Glutamatergic neuron (in vitro differentiated cells): ENCODE data around the gene ANKRD63. TPM values are rescaled to one million over a fixed set of nuclear protein-coding genes. Genes with fewer than 3 reads are reported as not detected.

Source experiments
- DNase-seq: peaks from one replicate; pipeline ENCODE4 v3.0.0; 2022
- H3K27ac Mint-ChIP-seq: one replicate; pipeline ENCODE4 v1.8.0; 2020; ENCODE audit warnings: mild to moderate bottlenecking, mixed read lengths, inconsistent platforms; ENCODE audit not compliant: unreplicated experiment
- H3K27me3 Mint-ChIP-seq: one replicate; pipeline ENCODE4 v1.8.0; 2020; ENCODE audit warnings: mild to moderate bottlenecking, moderate library complexity, mixed read lengths, inconsistent platforms; ENCODE audit not compliant: unreplicated experiment
- H3K36me3 Mint-ChIP-seq: one replicate; pipeline ENCODE4 v1.8.0; 2020; ENCODE audit warnings: mild to moderate bottlenecking, mixed read lengths, inconsistent platforms; ENCODE audit not compliant: unreplicated experiment
- H3K4me1 Mint-ChIP-seq: one replicate; pipeline ENCODE4 v1.8.0; 2020; ENCODE audit warnings: mild to moderate bottlenecking, low read depth, mixed read lengths, inconsistent platforms; ENCODE audit not compliant: unreplicated experiment
- H3K4me3 Mint-ChIP-seq: one replicate; pipeline ENCODE4 v1.8.0; 2020; ENCODE audit warnings: mild to moderate bottlenecking, mixed read lengths, inconsistent platforms; ENCODE audit not compliant: unreplicated experiment
- H3K9me3 Mint-ChIP-seq: one replicate; pipeline ENCODE4 v1.8.0; 2020; ENCODE audit warnings: mild to moderate bottlenecking, moderate library complexity, mixed read lengths, inconsistent platforms; ENCODE audit not compliant: unreplicated experiment
- total RNA-seq: library from RNA; stranded (reverse); fragmentation: NEBNext Ultra II Directional; extraction: Animal tissue kit (Norgen Biotek cat#: 25700); gene quantifications from one replicate; pipeline ENCODE4 v1.2.1, GENCODE V29; 2021; ENCODE audit not compliant: unreplicated experiment
- TF ChIP-seq, protein P1 (sequence below): fragments of 200-600 bp; sonication (generic); IDR thresholded peaks from one replicate; pipeline ENCODE4 v1.5.0; 2021; ENCODE audit not compliant: partially characterized antibody, unreplicated experiment

Gene ANKRD63
- total RNA-seq, 1 donor from 2014 or later: not detected

DNA sequence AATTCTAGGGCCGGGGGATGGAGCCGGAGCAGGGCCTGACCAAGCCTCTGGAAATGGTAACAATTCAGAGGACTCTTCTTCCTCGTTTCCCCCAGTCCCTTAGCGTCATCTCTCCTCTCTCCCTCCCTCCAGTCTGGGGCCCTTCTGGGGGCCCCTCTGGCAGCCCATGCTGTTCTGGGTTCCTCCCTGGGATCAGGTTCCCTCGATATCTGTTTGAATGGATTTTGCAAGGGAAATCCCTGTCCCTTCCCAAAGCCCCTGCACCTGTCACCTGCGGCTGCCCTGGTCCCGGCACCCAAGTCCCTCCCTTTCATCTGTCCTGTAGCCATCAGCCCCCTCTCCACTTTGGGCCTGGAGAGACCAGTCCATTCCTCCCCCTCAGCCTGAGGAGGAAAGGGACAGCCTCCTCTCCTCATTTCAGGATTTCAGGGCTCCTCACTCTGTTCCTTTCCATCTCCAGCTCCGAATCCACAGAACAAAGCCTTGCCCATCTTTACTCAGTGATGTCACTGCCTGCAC, 26.5 kb upstream of the ANKRD63 start:
- Mint-ChIP-seq H3K27me3 (peaks cover 8% of the 10 kb centered on the region), H3K9me3 (no peaks in the 10 kb centered on the region), H3K4me1 (no peaks in the 10 kb centered on the region), H3K4me3 (no peak overlapping the region), H3K36me3 (no peaks in the 10 kb centered on the region), H3K27ac (no peak overlapping the region)
- TF ChIP-seq, protein P1, sequence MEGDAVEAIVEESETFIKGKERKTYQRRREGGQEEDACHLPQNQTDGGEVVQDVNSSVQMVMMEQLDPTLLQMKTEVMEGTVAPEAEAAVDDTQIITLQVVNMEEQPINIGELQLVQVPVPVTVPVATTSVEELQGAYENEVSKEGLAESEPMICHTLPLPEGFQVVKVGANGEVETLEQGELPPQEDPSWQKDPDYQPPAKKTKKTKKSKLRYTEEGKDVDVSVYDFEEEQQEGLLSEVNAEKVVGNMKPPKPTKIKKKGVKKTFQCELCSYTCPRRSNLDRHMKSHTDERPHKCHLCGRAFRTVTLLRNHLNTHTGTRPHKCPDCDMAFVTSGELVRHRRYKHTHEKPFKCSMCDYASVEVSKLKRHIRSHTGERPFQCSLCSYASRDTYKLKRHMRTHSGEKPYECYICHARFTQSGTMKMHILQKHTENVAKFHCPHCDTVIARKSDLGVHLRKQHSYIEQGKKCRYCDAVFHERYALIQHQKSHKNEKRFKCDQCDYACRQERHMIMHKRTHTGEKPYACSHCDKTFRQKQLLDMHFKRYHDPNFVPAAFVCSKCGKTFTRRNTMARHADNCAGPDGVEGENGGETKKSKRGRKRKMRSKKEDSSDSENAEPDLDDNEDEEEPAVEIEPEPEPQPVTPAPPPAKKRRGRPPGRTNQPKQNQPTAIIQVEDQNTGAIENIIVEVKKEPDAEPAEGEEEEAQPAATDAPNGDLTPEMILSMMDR: no peak
- no peak for DNase-seq

DNA sequence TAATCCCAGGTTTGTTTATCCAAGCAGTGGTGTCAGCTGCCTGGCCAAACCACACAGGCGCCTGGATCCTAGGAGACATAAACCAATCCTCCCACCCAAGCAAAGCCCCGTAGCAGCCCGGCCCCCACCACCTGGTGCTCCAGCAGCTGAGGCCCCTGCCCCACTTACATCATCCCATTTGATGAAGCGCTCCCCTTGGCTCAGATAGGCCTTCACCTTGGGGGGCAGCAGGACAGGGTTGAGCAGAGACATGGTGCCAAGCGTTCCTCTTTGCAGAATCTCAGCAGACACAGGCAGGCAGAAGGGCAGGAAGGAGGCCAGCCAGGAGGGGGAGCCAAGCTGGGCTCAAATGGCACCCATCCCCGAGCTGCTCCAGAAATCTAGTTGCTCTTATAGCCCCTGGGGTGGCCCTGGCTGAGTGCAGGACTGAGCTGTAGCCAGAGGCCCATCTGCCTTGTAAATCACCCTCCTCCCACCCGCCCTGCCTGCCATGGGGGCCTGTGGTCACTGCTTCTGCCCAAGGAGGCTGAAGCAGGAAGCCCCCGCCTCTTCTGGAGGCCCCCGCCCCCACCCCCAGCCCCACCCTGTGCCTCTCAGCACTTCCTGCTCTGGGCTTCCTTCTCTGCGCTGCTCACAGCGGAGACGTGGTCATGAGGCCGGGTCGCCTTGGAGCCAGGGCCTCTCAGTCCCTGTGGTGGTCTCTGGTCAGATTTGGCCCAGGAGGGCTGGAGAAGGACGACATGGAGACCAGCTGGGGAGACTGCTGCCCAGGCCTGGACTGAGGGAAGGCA, 24.8 kb upstream of the ANKRD63 start, which contains the start of gene PLCB2:
PLCB2 (minus strand) TSS at position 515 of the 791 bp plus-strand sequence; CDS start at position 252, 263 bp downstream.
- peaks cover 8% of the 10 kb centered on the region for H3K27me3 Mint-ChIP-seq
- no peaks in the 10 kb centered on the region for H3K9me3 Mint-ChIP-seq
- H3K4me1 Mint-ChIP-seq: no peaks in the 10 kb centered on the region
- no peak within 1 kb of the TSS for H3K27ac Mint-ChIP-seq
- TF ChIP-seq, protein P1: no peak
- no peak within 1 kb of the TSS for H3K4me3 Mint-ChIP-seq
- H3K36me3 Mint-ChIP-seq: no peaks in the 10 kb centered on the region
- DNase-seq: peak; percentile 54

- H3K4me1 Mint-ChIP-seq: no peaks in the 10 kb centered on the region
- DNase-seq: no peak
- no peak overlapping the region for H3K4me3 Mint-ChIP-seq
- TF ChIP-seq, protein P1: no peak
- H3K27ac Mint-ChIP-seq: no peak overlapping the region
- peaks cover 8% of the 10 kb centered on the region for H3K27me3 Mint-ChIP-seq
- no peaks in the 10 kb centered on the region for H3K36me3 Mint-ChIP-seq
- no peaks in the 10 kb centered on the region for H3K9me3 Mint-ChIP-seq
Observed at GRCh38 chr15:40306908-40307307, 24.0 kb upstream of the ANKRD63 start.

- DNase-seq: no peak
- Mint-ChIP-seq H3K27me3 (peaks cover 8% of the 10 kb centered on the region), H3K36me3 (no peaks in the 10 kb centered on the region), H3K9me3 (no peaks in the 10 kb centered on the region), H3K4me3 (no peak overlapping the region), H3K27ac (no peak overlapping the region), H3K4me1 (no peaks in the 10 kb centered on the region)
- TF ChIP-seq, protein P1: no peak
Observed at GRCh38 chr15:40306371-40306770, 23.5 kb upstream of the ANKRD63 start.

DNA sequence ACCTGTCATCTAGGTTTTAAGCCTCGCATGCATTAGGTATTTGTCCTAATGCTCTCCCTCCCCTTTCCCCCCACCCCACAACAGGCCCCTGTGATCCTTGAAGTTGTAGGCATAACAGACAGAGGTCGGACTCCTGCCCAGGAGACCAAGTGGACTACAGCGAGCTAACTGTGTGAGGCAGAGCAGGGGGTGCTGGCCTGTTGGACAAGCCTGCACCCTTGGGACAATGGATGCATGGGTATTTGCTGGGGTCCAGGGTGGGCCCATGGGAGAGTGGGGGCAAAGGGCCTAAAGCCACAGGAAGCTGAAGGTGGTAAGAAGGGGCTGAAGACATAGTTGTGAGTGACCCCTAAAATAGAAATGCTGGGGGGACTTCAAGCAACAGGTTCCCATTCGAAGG, 22.4 kb upstream of the ANKRD63 start:
- TF ChIP-seq, protein P1: no peak
- Mint-ChIP-seq H3K36me3 (no peaks in the 10 kb centered on the region), H3K27me3 (peaks cover 8% of the 10 kb centered on the region), H3K4me3 (no peak overlapping the region), H3K9me3 (no peaks in the 10 kb centered on the region), H3K4me1 (no peaks in the 10 kb centered on the region), H3K27ac (no peak overlapping the region)
- DNase-seq: no peak
